ENCODE results near the gene AGAP2.
"Not testable (repeated sequence)": the region's sequence is repeated elsewhere in the genome, so short reads cannot be mapped to it uniquely, and the experiment has no call there.

Gene AGAP2

DNA sequence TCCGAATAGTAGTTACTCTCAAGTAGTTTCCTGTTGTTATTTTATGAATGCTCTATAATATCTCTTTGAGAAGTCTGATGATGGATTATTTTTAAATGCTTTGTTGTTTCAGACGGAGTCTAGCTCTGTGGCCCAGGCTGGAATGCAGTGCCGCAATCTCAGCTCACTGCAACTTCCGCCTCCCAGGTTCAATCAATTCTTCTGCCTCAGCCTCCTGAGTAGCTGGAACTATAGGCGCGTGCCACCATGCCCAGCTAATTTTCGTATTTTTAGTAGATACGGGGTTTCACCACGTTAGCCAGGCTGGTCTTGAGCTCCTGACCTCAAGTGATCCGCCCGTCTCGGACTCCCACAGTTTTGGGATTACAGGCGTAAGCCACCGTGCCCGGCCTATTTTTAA, 46.0 kb downstream of the AGAP2 start:
- DNase-seq, result no peak

DNA sequence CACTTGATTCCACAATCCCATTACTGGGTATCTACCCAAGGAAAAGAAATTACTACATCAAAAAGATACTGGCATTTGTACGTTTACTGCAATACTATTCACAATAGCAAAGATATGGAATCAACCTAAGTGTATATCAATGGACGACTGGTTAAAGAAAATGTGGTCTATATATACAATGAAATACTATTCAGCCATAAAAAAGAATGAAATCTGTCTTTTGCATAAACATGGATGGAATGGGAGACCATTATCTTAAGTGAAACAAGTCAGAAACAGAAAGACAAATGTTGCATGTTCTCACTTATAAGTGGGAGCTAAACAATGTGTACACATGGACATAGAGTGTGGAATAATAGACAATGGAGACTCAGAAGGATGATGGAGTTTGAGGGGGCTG, 49.6 kb downstream of the AGAP2 start:
- no peak for DNase-seq

DNA sequence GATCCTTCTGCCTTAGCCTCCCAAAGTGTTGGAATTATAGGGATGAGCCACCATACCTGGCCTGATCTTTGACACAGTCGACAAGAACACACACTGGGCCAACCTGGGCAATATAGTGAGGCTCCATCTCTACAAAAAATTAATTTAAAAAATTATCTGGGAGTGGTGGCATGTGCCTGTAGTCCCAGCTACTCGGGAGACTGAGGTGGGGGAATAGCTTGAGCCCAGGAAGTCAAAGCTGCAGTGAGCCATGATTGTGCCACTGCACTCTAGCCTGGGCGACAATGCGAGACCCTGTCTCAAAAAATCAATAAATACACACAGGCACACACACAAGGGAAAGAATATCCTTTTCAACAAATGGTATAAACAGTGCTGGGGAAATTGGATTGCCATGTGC, 50.7 kb downstream of the AGAP2 start:
- DNase-seq, result no peak

DNA sequence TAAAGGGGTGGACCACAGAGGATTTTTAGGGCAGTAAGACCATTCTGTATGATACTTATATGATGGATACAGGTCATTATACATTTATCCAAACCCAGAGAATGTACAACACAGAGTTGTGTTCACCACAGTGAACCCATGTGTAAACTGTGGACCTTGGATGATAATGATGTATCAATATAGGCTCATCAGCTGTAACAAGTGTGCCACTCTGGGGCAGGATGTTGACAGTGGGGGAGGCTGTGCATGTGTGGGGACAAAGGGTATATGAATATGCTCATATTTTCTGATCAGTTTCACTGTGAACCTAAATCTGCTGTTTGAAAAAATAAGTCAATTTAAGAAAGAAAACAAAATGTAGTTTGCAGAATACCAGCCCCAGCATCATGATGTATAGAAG, 58.8 kb downstream of the AGAP2 start:
- DNase-seq, result no peak

DNA sequence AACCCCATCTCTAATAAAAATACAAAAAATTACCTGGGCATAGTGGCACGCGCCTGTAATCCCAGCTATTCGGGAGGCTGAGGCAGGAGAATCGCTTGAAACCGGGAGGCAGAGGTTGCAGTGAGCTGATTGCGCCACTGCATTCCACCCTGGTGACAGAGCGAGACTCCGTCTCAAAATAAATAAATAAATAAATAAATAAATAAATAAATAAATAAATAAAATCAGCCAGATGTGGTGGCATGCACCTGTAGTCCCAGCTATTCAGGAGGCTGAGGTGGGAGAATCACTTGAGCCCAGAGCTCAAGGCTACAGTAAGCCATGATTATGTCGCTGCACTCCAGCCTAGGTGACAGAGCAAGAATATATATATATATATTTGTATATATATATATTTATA, 60.6 kb downstream of the AGAP2 start:
- DNase-seq, result not testable (repeated sequence)

DNA sequence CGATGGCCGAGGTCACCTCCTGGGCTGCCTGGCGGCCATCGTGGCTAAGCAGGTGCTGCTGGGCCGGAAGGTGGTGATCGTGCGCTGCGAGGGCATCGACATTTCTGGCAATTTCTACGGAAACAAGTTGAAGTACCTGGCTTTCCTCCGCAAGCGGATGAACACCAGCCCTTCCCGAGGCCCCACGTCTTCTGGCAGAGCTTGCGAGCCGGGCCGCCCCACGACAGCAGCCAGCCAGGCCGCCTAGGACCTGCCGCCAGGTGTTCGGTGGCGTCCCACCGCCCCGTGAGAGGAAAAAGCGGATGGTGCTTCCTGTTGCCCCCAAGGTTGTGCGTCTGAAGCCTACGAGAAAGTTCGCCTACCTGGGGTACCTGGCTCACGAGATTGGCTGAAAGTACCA, 63.9 kb downstream of the AGAP2 start:
- DNase-seq, result no peak

All from NCI-H146 (cell line).